Endothelial cell of umbilical vein (primary cell): Measurements from ENCODE around the gene EPB41L3.

Source experiments
- CTCF ChIP-seq, 2 donors: IDR thresholded peaks; 1 replicate in 1 of 2; 2 replicates in 1 of 2; pipeline ENCODE4 v1.5.1; 2011; ENCODE audit warnings: low read length in 2 of 2, mild to moderate bottlenecking in 2 of 2, moderate library complexity in 2 of 2, control low read depth in 1 of 2, inconsistent platforms in 1 of 2, low read depth in 1 of 2; ENCODE audit not compliant: insufficient read depth in 1 of 2; ENCODE audit errors: extremely low read depth in 1 of 2
- EZH2 ChIP-seq: IDR thresholded peaks from 2 replicates; pipeline ENCODE4 v1.6.1; 2012; ENCODE audit warnings: borderline replicate concordance, low read depth, mild to moderate bottlenecking, moderate library complexity, low read length, inconsistent platforms; ENCODE audit not compliant: severe bottlenecking
- FOS ChIP-seq: IDR thresholded peaks from 2 replicates; pipeline ENCODE4 v1.6.1; 2011; ENCODE audit warnings: mild to moderate bottlenecking, low read length, moderate library complexity, borderline replicate concordance; ENCODE audit not compliant: insufficient read depth
- GATA2 ChIP-seq: IDR thresholded peaks from 2 replicates; pipeline ENCODE4 v1.7.0; 2011; ENCODE audit warnings: low read depth, mild to moderate bottlenecking, moderate library complexity, mixed read lengths, low read length; ENCODE audit not compliant: insufficient read length, insufficient read depth
- JUN ChIP-seq: IDR thresholded peaks from 2 replicates; pipeline ENCODE4 v1.6.1; 2011; ENCODE audit warnings: borderline replicate concordance, low read depth; ENCODE audit not compliant: insufficient read length, insufficient read depth
- MAX ChIP-seq: IDR thresholded peaks from 2 replicates; pipeline ENCODE4 v1.6.1; 2011; ENCODE audit not compliant: insufficient read depth, insufficient read length
- MYC ChIP-seq: IDR thresholded peaks from one replicate; pipeline ENCODE4 v1.6.1; 2011; ENCODE audit warnings: mild to moderate bottlenecking, low read depth, low read length
- POLR2A ChIP-seq: IDR thresholded peaks from 2 replicates; pipeline ENCODE4 v1.6.1; 2012; ENCODE audit warnings: low read depth, mild to moderate bottlenecking, control low read depth, low read length
- POLR2AphosphoS5 ChIP-seq: IDR thresholded peaks from 2 replicates; pipeline ENCODE4 v1.6.1; 2012; ENCODE audit warnings: low read depth, mild to moderate bottlenecking, control low read depth, low read length, moderate library complexity; ENCODE audit not compliant: insufficient read depth

DNA sequence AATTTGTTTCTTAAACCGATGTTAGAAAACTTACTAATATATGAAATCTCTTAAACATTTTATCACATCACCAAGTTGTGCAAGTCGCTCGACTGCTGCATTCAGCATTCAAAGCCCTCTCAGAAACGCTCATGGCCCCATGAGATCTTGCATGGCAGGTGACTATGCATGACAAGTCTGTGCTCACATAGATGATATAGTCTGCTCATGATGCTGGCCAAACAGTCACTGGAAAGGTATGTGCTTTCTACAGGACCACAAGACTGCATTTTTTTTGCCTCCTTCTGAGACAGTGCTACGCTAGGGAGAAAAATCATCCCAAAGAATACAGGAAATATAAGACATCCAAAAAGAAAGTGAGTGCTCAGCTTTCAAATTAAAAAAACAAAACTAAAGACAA, 150.0 kb downstream of the EPB41L3 start:
- TF ChIP-seq POLR2A = no peak
- no peak for TF ChIP-seq CTCF (IDR thresholded peaks at IDR 0.05; ENCODE audit: extremely low read depth in 1 of 2, insufficient read depth in 1 of 2, low read depth in 1 of 2, low read length in 2 of 2)
- TF ChIP-seq FOS = no peak
- no peak for TF ChIP-seq JUN
- TF ChIP-seq GATA2 = no peak
- no peak for TF ChIP-seq POLR2AphosphoS5
- TF ChIP-seq EZH2 = no peak
- no peak for TF ChIP-seq MAX
- no peak for TF ChIP-seq MYC
